ENCODE measurements around the gene KDM8.

KDM8 gene

GRCh38 chr16:27208081-27208680 lies 4.9 kb downstream of the KDM8 start:
- no peaks in the 10 kb centered on the region for H3K9me3 ChIP-seq (replicated peaks; ENCODE audit: insufficient read depth, low read length)
- H3K4me3 ChIP-seq (ENCODE audit: low read length), result no peak overlapping the region
- H3F3A ChIP-seq (ENCODE audit: insufficient read depth, low read length), result peaks cover 9% of the 10 kb centered on the region; the same call in 1 of the 2 replicates
- TF ChIP-seq EZH2 (optimal IDR thresholded peaks at IDR 0.05; ENCODE audit: low read depth, low read length) (no peak), EZH2phosphoT487 (IDR thresholded peaks at IDR 0.05; ENCODE audit: low read length) (no peak)
- TF ChIP-seq, protein P1, sequence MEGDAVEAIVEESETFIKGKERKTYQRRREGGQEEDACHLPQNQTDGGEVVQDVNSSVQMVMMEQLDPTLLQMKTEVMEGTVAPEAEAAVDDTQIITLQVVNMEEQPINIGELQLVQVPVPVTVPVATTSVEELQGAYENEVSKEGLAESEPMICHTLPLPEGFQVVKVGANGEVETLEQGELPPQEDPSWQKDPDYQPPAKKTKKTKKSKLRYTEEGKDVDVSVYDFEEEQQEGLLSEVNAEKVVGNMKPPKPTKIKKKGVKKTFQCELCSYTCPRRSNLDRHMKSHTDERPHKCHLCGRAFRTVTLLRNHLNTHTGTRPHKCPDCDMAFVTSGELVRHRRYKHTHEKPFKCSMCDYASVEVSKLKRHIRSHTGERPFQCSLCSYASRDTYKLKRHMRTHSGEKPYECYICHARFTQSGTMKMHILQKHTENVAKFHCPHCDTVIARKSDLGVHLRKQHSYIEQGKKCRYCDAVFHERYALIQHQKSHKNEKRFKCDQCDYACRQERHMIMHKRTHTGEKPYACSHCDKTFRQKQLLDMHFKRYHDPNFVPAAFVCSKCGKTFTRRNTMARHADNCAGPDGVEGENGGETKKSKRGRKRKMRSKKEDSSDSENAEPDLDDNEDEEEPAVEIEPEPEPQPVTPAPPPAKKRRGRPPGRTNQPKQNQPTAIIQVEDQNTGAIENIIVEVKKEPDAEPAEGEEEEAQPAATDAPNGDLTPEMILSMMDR (IDR thresholded peaks at IDR 0.05; ENCODE audit: low read length), result no peak
- no peaks in the 10 kb centered on the region for H3K36me3 ChIP-seq (replicated peaks; ENCODE audit: insufficient read depth, low read length)
- no peaks in the 10 kb centered on the region for H4K20me1 ChIP-seq (ENCODE audit: insufficient read depth, low read length)
- no peak for DNase-seq
- H3K9me2 ChIP-seq (replicated peaks; ENCODE audit: insufficient read depth, low read length), result no peaks in the 10 kb centered on the region
- H3K4me2 ChIP-seq (ENCODE audit: low read depth, low read length), result no peak overlapping the region
- peaks cover 5% of the 10 kb centered on the region for H3K79me2 ChIP-seq (ENCODE audit: low read length)
- no peaks in the 10 kb centered on the region for H3K27me3 ChIP-seq (replicated peaks; ENCODE audit: insufficient read depth, low read length)
- H3K4me1 ChIP-seq (ENCODE audit: low read length), result peaks cover 9% of the 10 kb centered on the region; the same call in 1 of the 2 replicates
- H2AFZ ChIP-seq (ENCODE audit: low read length), result no peak overlapping the region
- H3K9ac ChIP-seq (ENCODE audit: low read length), result no peak overlapping the region
- no peak overlapping the region for H3K27ac ChIP-seq (ENCODE audit: low read length)

GRCh38 chr16:27208796-27209195 lies 5.5 kb downstream of the KDM8 start:
- H3K79me2 ChIP-seq (ENCODE audit: low read length), result peaks cover 5% of the 10 kb centered on the region

GRCh38 chr16:27209591-27209990 lies 6.3 kb downstream of the KDM8 start:
- H2AFZ ChIP-seq (ENCODE audit: low read length), result no peak overlapping the region
- no peaks in the 10 kb centered on the region for H3K27me3 ChIP-seq (replicated peaks; ENCODE audit: insufficient read depth, low read length)
- peaks cover 5% of the 10 kb centered on the region; the same call in 1 of the 2 replicates for H3K4me1 ChIP-seq (ENCODE audit: low read length)
- no peaks in the 10 kb centered on the region for H3K9me3 ChIP-seq (replicated peaks; ENCODE audit: insufficient read depth, low read length)
- H3K4me3 ChIP-seq (ENCODE audit: low read length), result no peak overlapping the region
- no peaks in the 10 kb centered on the region for H3K36me3 ChIP-seq (replicated peaks; ENCODE audit: insufficient read depth, low read length)
- H3K4me2 ChIP-seq (ENCODE audit: low read depth, low read length), result no peak overlapping the region
- H3K9ac ChIP-seq (ENCODE audit: low read length), result no peak overlapping the region
- no peak for TF ChIP-seq EZH2phosphoT487 (IDR thresholded peaks at IDR 0.05; ENCODE audit: low read length)
- TF ChIP-seq, protein P1 (IDR thresholded peaks at IDR 0.05; ENCODE audit: low read length), result no peak
- no peak for TF ChIP-seq EZH2 (optimal IDR thresholded peaks at IDR 0.05; ENCODE audit: low read depth, low read length)
- H3K9me2 ChIP-seq (replicated peaks; ENCODE audit: insufficient read depth, low read length), result no peaks in the 10 kb centered on the region
- peaks cover under 1% of the 10 kb centered on the region for H3K79me2 ChIP-seq (ENCODE audit: low read length)
- no peak for DNase-seq
- no peak overlapping the region for H3K27ac ChIP-seq (ENCODE audit: low read length)
- no peaks in the 10 kb centered on the region for H4K20me1 ChIP-seq (ENCODE audit: insufficient read depth, low read length)
- H3F3A ChIP-seq (ENCODE audit: insufficient read depth, low read length), result peaks cover under 1% of the 10 kb centered on the region; the same call in 1 of the 2 replicates

More at GRCh38 chr16:27208796-27209195, 5.5 kb downstream of the KDM8 start:
- H3F3A ChIP-seq (ENCODE audit: insufficient read depth, low read length), result peaks cover 9% of the 10 kb centered on the region; the same call in 1 of the 2 replicates
- no peak for DNase-seq
- no peaks in the 10 kb centered on the region for H3K27me3 ChIP-seq (replicated peaks; ENCODE audit: insufficient read depth, low read length)
- no peaks in the 10 kb centered on the region for H3K9me2 ChIP-seq (replicated peaks; ENCODE audit: insufficient read depth, low read length)
- no peaks in the 10 kb centered on the region for H3K9me3 ChIP-seq (replicated peaks; ENCODE audit: insufficient read depth, low read length)
- no peaks in the 10 kb centered on the region for H4K20me1 ChIP-seq (ENCODE audit: insufficient read depth, low read length)
- no peak overlapping the region for H3K27ac ChIP-seq (ENCODE audit: low read length)
- H3K36me3 ChIP-seq (replicated peaks; ENCODE audit: insufficient read depth, low read length), result no peaks in the 10 kb centered on the region
- H3K9ac ChIP-seq (ENCODE audit: low read length), result no peak overlapping the region
- H3K4me3 ChIP-seq (ENCODE audit: low read length), result no peak overlapping the region
- H3K4me2 ChIP-seq (ENCODE audit: low read depth, low read length), result no peak overlapping the region
- no peak overlapping the region for H2AFZ ChIP-seq (ENCODE audit: low read length)
- TF ChIP-seq, protein P1 (IDR thresholded peaks at IDR 0.05; ENCODE audit: low read length), result no peak
- TF ChIP-seq EZH2phosphoT487 (IDR thresholded peaks at IDR 0.05; ENCODE audit: low read length) (no peak), EZH2 (optimal IDR thresholded peaks at IDR 0.05; ENCODE audit: low read depth, low read length) (no peak)
- peaks cover 9% of the 10 kb centered on the region; the same call in 1 of the 2 replicates for H3K4me1 ChIP-seq (ENCODE audit: low read length)
